H7 (cell line): ENCODE data around the gene PRUNE1. TPM values are rescaled to one million over a fixed set of nuclear protein-coding genes. Genes with fewer than 3 reads are reported as not detected.

ENCODE experiments used
- DNase-seq: peaks from one replicate; pipeline ENCODE4 v3.0.0; 2012
- H3K27me3 ChIP-seq: 2 replicates; pipeline ENCODE4 v1.6.0; 2011; ENCODE audit warnings: mild to moderate bottlenecking, low read length; ENCODE audit not compliant: control insufficient read depth, insufficient read depth
- H3K36me3 ChIP-seq: replicated peaks from 2 replicates; pipeline ENCODE4 v1.5.1; 2011; ENCODE audit warnings: low read length; ENCODE audit not compliant: control insufficient read depth, insufficient read depth
- H3K4me3 ChIP-seq: 2 replicates; pipeline ENCODE4 v1.5.1; 2011; ENCODE audit warnings: low read depth, mild to moderate bottlenecking, control low read depth, low read length, moderate library complexity; ENCODE audit not compliant: insufficient read depth
- total RNA-seq: library from RNA; depleted of rRNA; stranded (reverse); fragments of >200 nt; shearing (Covaris generic); gene quantifications from 2 replicates; pipeline ENCODE4 v1.2.3, GENCODE V29; 2014

PRUNE1 gene
- total RNA-seq, 1 experiment from 2014 or later: 33.5 TPM

DNA sequence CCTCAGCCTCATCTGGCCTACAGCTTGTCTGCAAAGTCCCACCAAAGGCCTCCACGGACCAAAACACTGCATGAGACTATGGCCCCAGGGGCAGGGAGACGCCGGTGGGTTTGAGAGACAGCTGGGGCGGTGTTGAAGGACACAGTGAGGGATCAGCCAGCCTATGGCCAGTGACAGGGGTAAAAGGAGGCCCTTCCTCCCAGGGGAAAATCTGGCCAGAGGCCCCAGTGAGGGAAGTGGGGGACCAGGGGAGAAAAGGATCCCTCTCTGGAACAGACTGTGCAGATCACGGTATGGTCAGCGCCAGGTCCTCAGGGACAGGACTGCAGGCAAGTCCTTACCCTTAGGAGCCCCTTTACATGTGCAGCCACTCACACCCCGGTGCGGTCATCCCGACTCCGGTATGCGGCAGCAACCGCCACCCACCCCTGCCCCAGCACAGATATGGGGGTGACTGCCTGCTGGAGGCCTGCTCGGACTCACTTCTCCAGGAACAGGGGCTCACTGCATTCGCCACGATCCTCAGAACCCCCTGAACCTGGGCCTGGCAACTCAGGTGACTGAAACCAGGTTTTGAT, 34.9 kb upstream of the PRUNE1 start:
- Histone ChIP-seq H3K27me3 (no peaks in the 10 kb centered on the region), H3K4me3 (peak overlapping the region; percentile 83)
- DNase-seq: peak; percentile 61

GRCh38 chr1:150973836-150974579, 34.2 kb upstream of the PRUNE1 start:
- DNase-seq: peak; percentile 85
- H3K36me3 ChIP-seq: peaks cover 1% of the 10 kb centered on the region
- peak overlapping the region; percentile 83 for H3K4me3 ChIP-seq
- no peaks in the 10 kb centered on the region for H3K27me3 ChIP-seq

More for the DNA sequence above, 34.9 kb upstream of the PRUNE1 start:
- peaks cover 6% of the 10 kb centered on the region for H3K36me3 ChIP-seq

DNA sequence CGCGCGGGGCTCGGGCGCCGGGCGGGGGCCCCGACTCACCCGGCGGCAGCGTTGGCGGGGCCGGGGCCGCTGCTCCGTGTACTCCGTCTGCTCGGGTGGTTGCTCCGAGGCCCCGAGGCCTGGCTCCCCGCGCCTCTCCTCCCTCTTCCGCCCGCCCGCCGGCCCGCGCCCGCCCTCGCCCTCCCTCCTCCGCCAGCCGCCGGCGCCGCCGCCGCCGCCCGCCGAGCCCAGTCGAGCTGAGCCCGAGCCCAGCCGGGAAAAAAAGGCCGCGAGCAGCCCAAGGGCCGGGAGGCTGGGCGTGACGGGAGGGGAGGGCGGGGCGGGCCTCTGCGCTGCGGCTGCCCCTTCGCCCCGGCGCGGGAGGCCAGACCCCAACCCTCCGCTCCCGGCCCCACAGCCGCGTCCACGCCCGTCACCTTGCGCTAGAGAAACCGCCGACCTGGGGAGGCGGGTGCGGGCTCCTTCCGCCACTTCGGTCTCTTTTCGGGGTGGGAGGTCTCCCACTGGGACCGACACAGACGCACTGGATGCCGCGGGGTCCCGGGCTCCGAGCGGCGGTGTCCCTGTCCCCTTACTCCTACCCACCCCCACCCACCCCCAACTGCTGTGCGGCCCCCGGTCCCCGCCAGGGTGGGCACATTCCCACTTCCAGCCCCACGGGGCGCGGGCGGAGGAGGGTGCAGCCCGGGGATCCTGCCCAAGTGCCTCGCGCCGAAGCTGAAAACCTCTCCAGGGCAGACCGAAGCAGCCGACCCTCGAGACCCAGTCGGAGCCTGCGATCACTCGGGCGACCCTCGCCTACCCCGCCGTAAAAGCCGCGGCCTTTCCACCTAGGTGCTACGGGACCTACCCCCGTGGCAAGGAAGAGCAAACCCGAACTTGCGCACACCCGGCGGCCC, 33.4 kb upstream of the PRUNE1 start, which contains the start of gene CERS2:
Gene CERS2 (minus strand): TSS at position 256 of the 899 bp plus-strand sequence. CDS start 5,745 bp downstream, outside the sequence.
- DNase-seq: peak; percentile 96
- Histone ChIP-seq H3K27me3 (no peaks in the 10 kb centered on the region), H3K4me3 (peak within 1 kb of the TSS; percentile 83), H3K36me3 (no peaks in the 10 kb centered on the region)

DNA sequence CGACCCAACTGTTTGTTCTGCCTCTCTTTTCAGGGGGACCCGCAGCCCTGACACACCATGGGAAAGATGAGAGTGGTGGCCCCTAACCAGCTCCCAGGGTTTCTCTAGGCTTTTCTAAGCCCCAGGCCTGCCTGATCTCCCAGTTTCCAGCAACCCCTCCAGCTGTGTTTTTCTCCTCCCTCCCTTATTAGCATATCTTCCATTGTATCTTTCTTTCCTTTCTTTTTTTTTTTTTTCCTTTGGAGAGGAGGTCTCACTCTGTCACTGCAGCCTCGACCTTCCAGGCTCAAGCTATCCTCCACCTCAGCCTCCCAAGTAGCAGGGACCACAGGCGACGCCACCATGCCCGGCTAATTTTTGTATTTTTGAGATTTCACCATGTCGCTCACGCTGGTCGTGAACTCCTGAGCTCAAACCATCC, 31.8 kb upstream of the PRUNE1 start:
- no peak overlapping the region for H3K4me3 ChIP-seq
- no peaks in the 10 kb centered on the region for H3K27me3 ChIP-seq
- DNase-seq: peak; percentile 80
- no peaks in the 10 kb centered on the region for H3K36me3 ChIP-seq

- peak; percentile 56 for DNase-seq
- H3K4me3 ChIP-seq: no peak overlapping the region
- H3K36me3 ChIP-seq: no peaks in the 10 kb centered on the region
- H3K27me3 ChIP-seq: no peaks in the 10 kb centered on the region
These were observed 31.2 kb upstream of the PRUNE1 start for GRCh38 chr1:150976879-150977694.

DNA sequence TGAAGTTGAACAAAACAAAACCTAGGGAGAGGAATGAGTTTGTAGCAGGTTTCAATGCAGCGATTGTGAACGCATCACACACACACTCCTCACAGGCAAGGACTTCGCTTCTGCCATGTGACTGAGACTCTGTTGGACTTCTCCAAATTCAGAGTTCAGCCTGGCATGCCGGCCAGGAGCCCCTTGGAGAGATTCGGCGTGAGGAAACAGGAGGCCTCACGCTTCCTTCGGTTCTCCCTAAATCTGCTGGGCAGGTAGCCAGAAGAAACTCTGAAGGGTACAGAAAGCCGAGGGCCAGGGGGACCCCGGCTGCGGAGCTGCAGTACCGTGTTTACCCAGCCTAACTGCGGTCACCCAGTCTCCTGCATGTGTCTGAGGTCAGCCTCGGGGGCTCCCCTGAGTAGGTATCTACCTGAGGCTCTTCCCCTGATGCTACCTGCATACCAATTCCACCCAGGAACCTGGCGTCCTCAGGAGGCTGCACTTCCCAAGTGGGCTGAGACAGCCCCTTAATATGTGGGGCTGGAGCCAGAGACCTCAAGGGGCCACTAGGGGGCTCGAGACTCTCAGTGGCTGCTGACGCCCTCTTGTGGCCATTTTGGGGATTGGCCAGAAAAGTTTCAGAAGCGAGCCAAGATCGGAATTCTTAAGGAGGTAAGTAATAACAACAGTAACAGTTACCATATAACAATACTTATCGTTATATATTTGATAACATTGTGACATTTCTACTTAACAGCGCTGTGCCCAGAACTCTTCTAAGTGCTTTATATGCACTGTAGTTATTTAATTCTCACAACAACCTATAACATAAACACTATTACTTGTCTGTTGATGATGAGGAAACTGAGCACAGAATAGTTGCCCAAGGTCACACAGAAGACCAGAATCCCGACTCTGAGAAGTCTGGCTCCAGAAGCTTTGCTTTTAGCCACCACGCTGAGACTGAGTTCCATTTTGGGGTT, 28.9 kb upstream of the PRUNE1 start:
- no peaks in the 10 kb centered on the region for H3K36me3 ChIP-seq
- no peaks in the 10 kb centered on the region for H3K27me3 ChIP-seq
- H3K4me3 ChIP-seq: no peak overlapping the region
- DNase-seq: peak; percentile 91

DNA sequence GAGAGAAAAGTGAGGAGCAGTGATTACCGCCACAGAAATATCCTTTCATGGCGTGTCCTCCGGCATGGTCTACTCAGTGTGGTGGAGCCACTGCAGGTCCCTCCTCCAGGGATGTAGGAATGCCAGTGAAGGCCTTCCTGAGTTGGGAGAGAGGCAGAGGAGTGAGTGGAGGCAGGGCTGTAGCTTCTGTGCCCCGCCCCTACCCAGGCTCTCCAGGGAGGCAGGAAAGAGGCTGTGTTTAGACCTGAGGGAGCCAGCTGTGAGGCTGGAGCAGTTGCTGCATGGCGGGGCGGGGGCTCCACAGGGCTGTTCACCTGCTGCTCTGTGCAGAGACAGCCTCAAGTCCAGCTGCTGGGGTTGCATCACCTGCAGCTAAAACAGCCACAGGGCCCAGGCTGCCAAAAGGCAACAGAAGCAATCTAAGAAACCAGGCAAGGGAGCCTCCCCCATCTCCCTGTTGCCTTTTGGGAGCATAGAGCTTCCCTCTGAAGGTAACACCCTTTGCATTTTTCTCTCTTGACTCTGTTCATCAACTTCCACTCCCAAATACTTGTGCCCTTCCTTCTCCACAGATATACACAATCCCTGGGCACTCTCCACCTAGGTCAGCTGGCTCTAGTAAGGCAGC, 27.0 kb upstream of the PRUNE1 start:
- peak; percentile 89 for DNase-seq
- Histone ChIP-seq H3K27me3 (no peaks in the 10 kb centered on the region), H3K36me3 (no peaks in the 10 kb centered on the region), H3K4me3 (no peak overlapping the region)

DNA sequence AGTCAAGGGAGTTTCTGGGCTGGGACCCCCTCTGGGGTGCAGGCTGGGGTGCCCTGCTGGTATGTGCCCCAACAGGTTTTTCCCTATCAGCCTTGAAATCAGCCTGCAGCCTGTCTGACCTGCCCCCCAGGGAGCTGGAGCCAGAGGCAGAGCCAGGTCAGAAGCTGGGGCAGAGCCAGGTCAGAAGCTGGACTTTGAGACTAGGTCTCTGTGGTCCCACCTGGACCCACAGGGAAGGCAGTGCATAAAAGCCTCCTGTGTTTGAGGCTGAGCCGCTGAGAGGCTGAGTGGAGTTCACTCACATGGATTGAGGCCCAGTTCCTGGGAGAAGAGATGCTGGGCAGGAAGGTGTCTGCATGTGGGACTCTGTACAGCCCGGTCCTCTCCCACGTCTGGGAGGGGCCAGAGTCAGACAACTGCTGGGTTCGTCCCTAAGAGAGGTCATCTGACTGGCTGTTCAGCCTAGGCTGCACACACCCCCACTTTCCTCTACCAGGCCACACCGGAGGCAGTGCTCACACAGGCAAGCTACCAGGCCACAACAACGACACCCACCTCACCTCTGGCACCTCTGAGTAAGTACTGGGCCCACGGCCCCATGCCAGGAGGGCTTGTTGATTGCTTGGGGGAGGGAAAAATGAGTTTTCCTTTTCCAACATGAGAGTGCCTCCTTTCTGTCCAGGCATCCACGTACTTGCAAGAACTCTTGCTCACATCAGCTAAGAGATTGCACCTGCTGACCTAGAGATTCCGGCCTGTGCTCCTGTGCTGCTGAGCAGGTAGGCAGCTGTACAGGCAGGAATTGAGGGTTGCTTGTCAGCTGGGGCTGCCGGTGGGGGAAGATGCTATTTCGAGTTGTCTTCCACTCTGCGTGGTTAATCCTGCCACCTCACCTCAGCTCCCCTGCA, 26.2 kb upstream of the PRUNE1 start, which contains the start of gene ANXA9:
Gene ANXA9 (plus strand): TSS at position 488 of the 908 bp plus-strand sequence. CDS start 814 bp downstream, outside the sequence.
- Histone ChIP-seq H3K4me3 (no peak within 1 kb of the TSS), H3K27me3 (no peaks in the 10 kb centered on the region), H3K36me3 (no peaks in the 10 kb centered on the region)
- DNase-seq: peak; percentile 63

DNA sequence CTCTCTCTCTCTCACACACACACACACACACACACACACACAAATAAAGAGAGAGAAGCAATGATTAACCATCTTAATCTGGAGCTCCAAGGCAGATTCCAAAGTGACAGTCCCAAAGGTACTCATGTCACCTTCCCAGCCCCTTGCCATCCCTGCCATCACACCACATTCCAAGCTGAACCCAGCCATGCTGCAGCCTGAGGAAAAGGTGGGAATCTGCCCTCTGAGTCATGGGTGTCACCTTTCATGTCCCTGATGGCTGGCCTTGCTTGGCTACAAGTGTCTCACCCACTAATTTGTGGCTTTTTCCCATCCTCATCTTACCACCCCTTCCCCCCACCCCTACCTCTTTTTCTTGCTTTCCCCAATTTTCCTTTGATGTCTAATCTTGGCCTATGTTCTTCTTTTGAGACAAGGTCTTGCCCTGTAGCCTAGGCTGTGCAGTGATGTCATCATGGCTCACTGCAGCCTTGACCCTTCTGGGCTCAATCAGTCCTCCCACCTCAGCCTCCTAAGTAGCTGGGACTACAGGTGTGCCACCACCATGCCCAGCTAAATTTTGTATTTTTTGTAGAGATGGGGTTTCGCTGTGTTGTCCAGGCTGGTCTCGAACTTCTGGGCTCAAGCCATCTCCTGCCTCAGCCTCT, 22.9 kb upstream of the PRUNE1 start:
- no peak for DNase-seq
- H3K27me3 ChIP-seq: no peaks in the 10 kb centered on the region

DNA sequence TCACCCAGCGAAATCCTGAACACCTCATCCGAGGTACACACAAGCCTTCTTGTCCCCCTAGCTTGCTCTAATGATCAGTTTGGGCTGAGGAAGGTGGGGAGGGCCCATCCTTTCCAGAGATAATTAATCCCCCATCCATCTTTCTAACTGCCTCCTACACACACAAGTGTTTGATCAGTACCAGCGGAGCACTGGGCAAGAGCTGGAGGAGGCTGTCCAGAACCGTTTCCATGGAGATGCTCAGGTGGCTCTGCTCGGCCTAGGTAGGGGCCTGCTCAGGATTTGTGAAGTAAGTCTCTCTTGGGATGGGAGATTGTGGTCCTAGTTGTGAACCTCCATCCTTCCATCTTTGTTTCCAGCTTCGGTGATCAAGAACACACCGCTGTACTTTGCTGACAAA, 20.3 kb upstream of the PRUNE1 start:
- Histone ChIP-seq H3K4me3 (no peak overlapping the region), H3K27me3 (no peaks in the 10 kb centered on the region), H3K36me3 (no peaks in the 10 kb centered on the region)
- DNase-seq: no peak

More for the DNA sequence above, 22.9 kb upstream of the PRUNE1 start:
- no peak overlapping the region for H3K4me3 ChIP-seq
- H3K36me3 ChIP-seq: no peaks in the 10 kb centered on the region

DNA sequence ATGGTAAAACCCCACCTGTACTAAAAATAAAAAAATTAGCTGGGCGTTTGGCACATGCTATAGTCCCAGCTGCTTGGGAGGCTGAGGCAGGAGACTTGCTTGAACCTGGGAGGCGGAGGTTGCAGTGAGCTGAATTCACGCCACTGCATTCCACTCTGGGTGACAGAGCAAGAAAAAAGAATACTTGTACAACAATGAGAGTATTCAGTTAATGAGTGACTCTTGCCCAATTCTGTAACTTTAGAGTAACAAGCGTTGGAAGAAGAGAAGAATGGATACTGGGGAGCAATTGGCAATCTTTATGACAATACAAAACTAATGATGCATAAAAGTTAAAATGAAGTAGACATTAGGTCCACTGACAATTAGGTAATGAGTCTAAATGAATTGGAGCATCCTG, 15.6 kb upstream of the PRUNE1 start:
- DNase-seq: no peak
- H3K27me3 ChIP-seq: no peaks in the 10 kb centered on the region
- H3K4me3 ChIP-seq: no peak overlapping the region
- no peaks in the 10 kb centered on the region for H3K36me3 ChIP-seq
